ENCODE results near the gene ZEB2.
"Not testable (repeated sequence)": the region's sequence is repeated elsewhere in the genome, so short reads cannot be mapped to it uniquely, and the experiment has no call there.

The ZEB2 gene

GRCh38 chr2:144370937-144371584, 148.9 kb downstream of the ZEB2 start:
- DNase-seq (ENCODE audit: low read depth, low spot score), result peak; percentile 62
- in situ Hi-C loops (cut with HindIII; ENCODE audit: low sequenced_read_pairs), result no loop called here
- H3K4me3 ChIP-seq (ENCODE audit: low read depth, low read length), result no peak overlapping the region
- no peak for TF ChIP-seq CTCF (IDR thresholded peaks at IDR 0.05; ENCODE audit: low read depth, low read length)

DNA sequence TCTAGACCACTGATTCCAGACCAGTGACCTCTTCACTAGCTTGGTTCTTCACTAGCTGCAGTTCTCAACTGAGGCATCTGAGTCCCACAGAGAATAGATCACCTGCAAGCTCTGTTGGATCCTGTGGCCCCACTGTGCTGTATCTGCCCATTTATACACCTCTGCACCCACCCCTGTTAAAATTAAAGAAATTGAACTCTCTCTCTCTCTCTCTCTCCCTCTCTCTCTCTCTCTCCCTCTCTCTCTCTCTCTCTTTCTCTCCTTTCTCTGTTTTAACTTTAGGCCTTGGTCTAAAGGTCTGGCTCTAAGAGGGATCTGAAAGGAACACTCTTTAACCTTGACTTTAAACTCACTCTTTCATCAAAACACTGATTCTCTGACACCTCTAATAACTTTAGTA, 150.5 kb downstream of the ZEB2 start:
- no peak overlapping the region for H3K4me3 ChIP-seq (ENCODE audit: low read depth, low read length)
- in situ Hi-C loops (cut with HindIII; ENCODE audit: low sequenced_read_pairs), result no loop called here
- no peak for DNase-seq (ENCODE audit: low read depth, low spot score)
- TF ChIP-seq CTCF (IDR thresholded peaks at IDR 0.05; ENCODE audit: low read depth, low read length), result no peak

GRCh38 chr2:144366825-144367429, 153.0 kb downstream of the ZEB2 start:
- in situ Hi-C loops (cut with HindIII; ENCODE audit: low sequenced_read_pairs), result no loop called here
- H3K4me3 ChIP-seq (ENCODE audit: low read depth, low read length), result no peak overlapping the region
- no peak for TF ChIP-seq CTCF (IDR thresholded peaks at IDR 0.05; ENCODE audit: low read depth, low read length)
- no peak for DNase-seq (ENCODE audit: low read depth, low spot score)

DNA sequence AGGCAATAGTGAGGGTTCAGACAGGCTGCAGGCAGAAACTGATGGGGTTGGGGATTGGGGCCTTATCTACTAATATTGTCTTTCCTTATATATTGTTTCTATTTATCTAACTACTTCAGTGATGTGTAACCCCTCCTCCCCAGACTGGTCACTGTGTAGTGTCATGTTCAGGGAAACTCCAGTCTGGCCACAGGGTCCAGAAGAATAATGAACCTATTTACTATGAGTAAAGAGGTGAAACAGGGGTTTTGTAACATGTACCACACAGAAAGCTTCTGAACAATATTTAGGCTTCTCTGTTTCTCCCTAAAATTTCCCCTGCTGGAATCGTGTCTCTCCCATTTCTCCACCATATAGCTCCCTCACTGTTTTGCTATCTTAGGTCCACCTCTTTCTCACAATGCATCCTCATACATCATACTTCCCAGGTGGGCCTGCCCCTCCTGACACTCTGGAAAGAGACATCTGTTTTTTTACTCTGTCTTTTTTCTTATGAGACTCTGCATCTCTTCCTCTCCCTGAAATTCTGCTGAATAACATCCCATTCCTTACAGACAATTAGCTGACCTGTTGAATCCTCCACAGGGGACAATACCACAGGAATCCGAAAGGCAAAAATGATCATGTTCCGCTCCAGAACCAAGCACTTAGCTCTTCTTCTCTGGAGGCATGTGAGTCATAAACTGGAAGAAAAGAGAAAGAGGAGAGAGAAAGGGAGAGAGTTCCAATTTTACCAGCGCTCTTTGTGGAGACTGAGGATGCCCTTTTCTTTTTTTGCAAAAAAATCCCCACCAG, 154.8 kb downstream of the ZEB2 start:
- no peak overlapping the region for H3K4me3 ChIP-seq (ENCODE audit: low read depth, low read length)
- in situ Hi-C loops (cut with HindIII; ENCODE audit: low sequenced_read_pairs), result no loop called here
- no peak for TF ChIP-seq CTCF (IDR thresholded peaks at IDR 0.05; ENCODE audit: low read depth, low read length)
- peak; percentile 93 for DNase-seq (ENCODE audit: low read depth, low spot score)

DNA sequence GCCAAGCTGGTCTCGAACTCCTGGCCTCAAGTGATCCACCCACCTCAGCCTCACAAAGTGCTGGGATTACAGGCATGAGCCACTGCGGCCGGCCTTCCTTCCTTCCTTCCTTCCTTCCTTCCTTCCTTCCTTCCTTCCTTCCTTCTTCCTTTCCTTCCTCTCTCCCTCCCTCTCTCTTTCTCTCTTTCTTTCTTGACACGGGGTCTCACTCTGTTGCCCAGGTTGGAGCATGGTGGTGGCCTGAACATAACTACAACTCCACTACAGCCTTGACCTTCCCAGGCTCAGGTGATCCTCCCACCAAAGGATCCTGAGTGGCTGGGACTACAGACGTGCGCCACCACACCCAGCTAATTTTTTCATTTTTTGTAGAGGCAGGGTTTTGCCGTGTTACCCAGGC, 155.7 kb downstream of the ZEB2 start:
- DNase-seq (ENCODE audit: low read depth, low spot score); in situ Hi-C loops (cut with HindIII; ENCODE audit: low sequenced_read_pairs); H3K4me3 ChIP-seq (ENCODE audit: low read depth, low read length): not testable (repeated sequence)

DNA sequence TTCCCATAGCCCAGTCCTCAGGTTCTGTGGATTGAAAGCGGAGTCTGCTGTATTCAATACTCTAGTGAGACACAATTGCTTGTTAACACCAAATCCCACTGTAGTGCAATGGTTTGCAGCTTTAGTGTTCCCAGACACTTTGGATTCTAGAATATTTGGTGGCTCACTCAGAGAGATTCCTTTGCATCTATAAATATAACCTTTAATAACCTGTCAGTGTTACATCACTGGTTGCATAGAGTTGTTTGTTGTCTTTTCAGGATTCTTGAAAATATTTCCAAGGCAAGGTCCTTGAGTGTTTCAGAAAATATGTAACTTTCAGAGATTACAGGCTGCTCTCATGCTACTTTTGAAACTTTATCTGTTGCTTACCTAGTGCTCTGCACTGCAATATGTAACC, 157.5 kb downstream of the ZEB2 start:
- DNase-seq (ENCODE audit: low read depth, low spot score), result peak; percentile 64
- H3K4me3 ChIP-seq (ENCODE audit: low read depth, low read length), result no peak overlapping the region
- no peak for TF ChIP-seq CTCF (IDR thresholded peaks at IDR 0.05; ENCODE audit: low read depth, low read length)
- in situ Hi-C loops (cut with HindIII; ENCODE audit: low sequenced_read_pairs), result no loop called here

- no peak for DNase-seq (ENCODE audit: low read depth, low spot score)
- H3K4me3 ChIP-seq (ENCODE audit: low read depth, low read length), result no peak overlapping the region
- in situ Hi-C loops (cut with HindIII; ENCODE audit: low sequenced_read_pairs), result no loop called here
- TF ChIP-seq CTCF (IDR thresholded peaks at IDR 0.05; ENCODE audit: low read depth, low read length), result peak; percentile 10
Observed at GRCh38 chr2:144361742-144362141, 158.2 kb downstream of the ZEB2 start.

All from astrocyte of the spinal cord (primary cell).